H1 (cell line): Measurements from ENCODE around the gene OSBP. TPM values are rescaled to one million over a fixed set of nuclear protein-coding genes. Genes with fewer than 3 reads are reported as not detected.

Experiments
- CTCF ChIA-PET: fragments of 300-600 bp; sonication (Branson Sonifier 250); formaldehyde crosslinking; loops from one replicate; lab custom pipeline; 2021; ENCODE audit not compliant: partially characterized antibody; lab: Charles Lee
- POLR2A ChIA-PET: fragments of 300-600 bp; sonication (Branson Sonifier 250); formaldehyde crosslinking; loops from one replicate; lab custom pipeline; 2021; ENCODE audit warnings: inconsistent platforms; ENCODE audit not compliant: partially characterized antibody; lab: Charles Lee
- DNase-seq, 2 experiments: peaks; one replicate each; pipeline versions ENCODE4 v3.0.0 to v3.0.0-alpha.2; 2010 to 2022; ENCODE audit warnings: low spot score in 2 of 2, low read depth in 1 of 2, mixed read lengths in 1 of 2
- FAIRE-seq: peaks from 2 replicates; lab custom pipeline; 2011; peaks lifted over from hg19 to GRCh38; lab: Jason Lieb, UNC
- H2AFZ ChIP-seq: 2 replicates; pipeline ENCODE4 v1.8.1; 2012; ENCODE audit warnings: low read length, inconsistent platforms
- H2AK5ac ChIP-seq: 2 replicates; pipeline ENCODE4 v1.6.1; 2013; ENCODE audit warnings: low read depth, low read length
- H2BK120ac ChIP-seq: replicated peaks from 2 replicates; pipeline ENCODE3; 2013; ENCODE audit warnings: low read depth, low read length, inconsistent platforms
- H2BK12ac ChIP-seq: 2 replicates; pipeline ENCODE4 v1.6.1; 2013; ENCODE audit warnings: low read depth, low read length
- H2BK15ac ChIP-seq: 2 replicates; pipeline ENCODE4 v1.6.1; 2013; ENCODE audit warnings: low read length
- H2BK20ac ChIP-seq: 2 replicates; pipeline ENCODE4 v1.6.1; 2013; ENCODE audit warnings: low read length
- H2BK5ac ChIP-seq: 2 replicates; pipeline ENCODE4 v1.6.1; 2013; ENCODE audit warnings: low read depth, low read length
- H3K14ac ChIP-seq: 2 replicates; pipeline ENCODE4 v1.6.1; 2013; ENCODE audit warnings: inconsistent platforms; ENCODE audit not compliant: insufficient read length
- H3K18ac ChIP-seq: 2 replicates; pipeline ENCODE4 v1.6.1; 2013; ENCODE audit warnings: low read length; ENCODE audit errors: extremely low read depth
- H3K23ac ChIP-seq: 2 replicates; pipeline ENCODE4 v1.6.1; 2013; ENCODE audit warnings: inconsistent platforms; ENCODE audit not compliant: insufficient read length
- H3K23me2 ChIP-seq: 2 replicates; pipeline ENCODE4 v1.6.1; 2013; ENCODE audit warnings: low read depth, low read length
- H3K27ac ChIP-seq: 2 replicates; pipeline ENCODE4 v1.6.1; 2011; ENCODE audit warnings: low read depth, low read length, inconsistent platforms
- H3K27me3 ChIP-seq, 4 experiments: replicated peaks in 1 of 4; 1 replicate in 1 of 4; 2 replicates in 3 of 4; pipeline versions ENCODE4 v1.6.1 to v1.8.1; 2011 to 2013; ENCODE audit warnings: low read length in 3 of 4, mild to moderate bottlenecking in 3 of 4, inconsistent platforms in 2 of 4, mixed read lengths in 2 of 4, moderate library complexity in 1 of 4; ENCODE audit not compliant: control insufficient read depth in 3 of 4, insufficient read depth in 3 of 4; ENCODE audit errors: extremely low read depth in 1 of 4
- H3K36me3 ChIP-seq, 4 experiments: 2 replicates each; pipeline versions ENCODE4 v1.6.1 to v1.8.1; 2011 to 2013; ENCODE audit warnings: mild to moderate bottlenecking in 4 of 4, low read length in 3 of 4, moderate library complexity in 2 of 4, control low read depth in 1 of 4, inconsistent platforms in 1 of 4; ENCODE audit not compliant: insufficient read depth in 4 of 4, control insufficient read depth in 2 of 4
- H3K4ac ChIP-seq: replicated peaks from 2 replicates; pipeline ENCODE3; 2013; ENCODE audit warnings: low read length, low read depth, mixed read lengths, inconsistent platforms; ENCODE audit not compliant: insufficient read length
- H3K4me1 ChIP-seq, 4 experiments: replicated peaks in 1 of 4; 1 replicate in 1 of 4; 2 replicates in 3 of 4; pipeline versions ENCODE4 v1.6.1 to v1.8.1; 2011 to 2013; ENCODE audit warnings: low read length in 3 of 4, inconsistent platforms in 2 of 4, mixed read lengths in 1 of 4; ENCODE audit not compliant: insufficient read depth in 4 of 4, control insufficient read depth in 3 of 4
- H3K4me2 ChIP-seq, 2 experiments: 2 replicates each; pipeline versions ENCODE4 v1.6.1 to v1.8.1; 2011 to 2013; ENCODE audit warnings: low read depth in 2 of 2, low read length in 2 of 2, control low read depth in 1 of 2, inconsistent platforms in 1 of 2, mild to moderate bottlenecking in 1 of 2; ENCODE audit not compliant: insufficient read depth in 1 of 2
- H3K4me3 ChIP-seq, 4 experiments: fragments of 200-600, 300-600 bp in 1 of 4; sonication (generic), shearing (Covaris generic), sonication (Bioruptor Twin) in 1 of 4; 2 replicates each; pipeline versions ENCODE4 v1.5.1 to v1.8.1; 2011 to 2016; ENCODE audit warnings: low read length in 4 of 4, low read depth in 3 of 4, control low read depth in 2 of 4, inconsistent platforms in 2 of 4, mild to moderate bottlenecking in 2 of 4, mixed read lengths in 1 of 4, moderate library complexity in 1 of 4; ENCODE audit not compliant: insufficient read depth in 2 of 4; ENCODE audit errors: extremely low read depth in 1 of 4
- H3K56ac ChIP-seq: replicated peaks from 2 replicates; pipeline ENCODE3; 2013; ENCODE audit warnings: low read depth, mild to moderate bottlenecking, mixed read lengths, low read length, inconsistent platforms; ENCODE audit not compliant: insufficient read length
- H3K79me1 ChIP-seq: 2 replicates; pipeline ENCODE4 v1.6.1; 2013; ENCODE audit warnings: low read depth, low read length, control low read depth
- H3K79me2 ChIP-seq, 2 experiments: 2 replicates each; pipeline versions ENCODE4 v1.6.1 to v1.8.1; 2012 to 2013; ENCODE audit warnings: low read length in 2 of 2, mild to moderate bottlenecking in 2 of 2, inconsistent platforms in 1 of 2; ENCODE audit not compliant: insufficient read depth in 2 of 2, control insufficient read depth in 1 of 2
- H3K9ac ChIP-seq, 4 experiments: replicated peaks in 1 of 4; 1 replicate in 1 of 4; 2 replicates in 3 of 4; pipeline versions ENCODE4 v1.6.1 to v1.8.1; 2011 to 2013; ENCODE audit warnings: low read depth in 3 of 4, low read length in 3 of 4, control low read depth in 2 of 4, mild to moderate bottlenecking in 2 of 4, moderate library complexity in 2 of 4, inconsistent platforms in 1 of 4; ENCODE audit errors: extremely low read depth in 1 of 4
- H3K9me3 ChIP-seq, 2 experiments: 2 replicates each; pipeline versions ENCODE4 v1.6.1 to v1.8.1; 2012 to 2013; ENCODE audit warnings: mild to moderate bottlenecking in 2 of 2, moderate library complexity in 2 of 2, control low read depth in 1 of 2, inconsistent platforms in 1 of 2, low read depth in 1 of 2, low read length in 1 of 2, mixed read lengths in 1 of 2; ENCODE audit not compliant: insufficient read depth in 2 of 2
- H4K20me1 ChIP-seq, 2 experiments: replicated peaks in 1 of 2; 2 replicates each; pipeline versions ENCODE3 to v1.8.1; 2011 to 2013; ENCODE audit warnings: inconsistent platforms in 2 of 2, low read length in 2 of 2, mild to moderate bottlenecking in 1 of 2; ENCODE audit not compliant: insufficient read depth in 2 of 2, control insufficient read depth in 1 of 2
- H4K5ac ChIP-seq: 2 replicates; pipeline ENCODE4 v1.6.1; 2013; ENCODE audit warnings: low read length, low read depth, mixed read lengths, inconsistent platforms; ENCODE audit not compliant: insufficient read length
- H4K8ac ChIP-seq: 2 replicates; pipeline ENCODE4 v1.8.0; 2013; ENCODE audit warnings: mild to moderate bottlenecking, moderate library complexity, low read length, inconsistent platforms; ENCODE audit not compliant: insufficient read depth; ENCODE audit errors: extremely low read depth
- H4K91ac ChIP-seq: replicated peaks from 2 replicates; pipeline ENCODE3; 2013; ENCODE audit warnings: low read length, mixed read lengths, inconsistent platforms; ENCODE audit not compliant: insufficient read length
- ATF3 ChIP-seq: IDR thresholded peaks from 2 replicates; pipeline ENCODE4 v1.6.1; 2011; ENCODE audit warnings: low read depth, mild to moderate bottlenecking, low read length; ENCODE audit not compliant: insufficient read depth
- BCL11A ChIP-seq, 2 experiments: IDR thresholded peaks; one replicate each; pipeline ENCODE4 v1.6.1; 2011; ENCODE audit warnings: low read depth in 2 of 2, low read length in 2 of 2, mild to moderate bottlenecking in 2 of 2
- BRCA1 ChIP-seq: IDR thresholded peaks from 2 replicates; pipeline ENCODE4 v1.6.1; 2012; ENCODE audit warnings: low read depth, low read length, improper control_type of control experiment
- EGR1 ChIP-seq: IDR thresholded peaks from 2 replicates; pipeline ENCODE4 v1.6.1; 2011; ENCODE audit warnings: low read depth, low read length, borderline replicate concordance
- FOSL1 ChIP-seq: IDR thresholded peaks from 2 replicates; pipeline ENCODE4 v1.6.1; 2011; ENCODE audit warnings: mild to moderate bottlenecking, low read depth, low read length, moderate library complexity; ENCODE audit not compliant: insufficient read depth
- HDAC2 ChIP-seq, 2 experiments: fragments of 300-600 bp in 1 of 2; sonication (generic) in 1 of 2; IDR thresholded peaks; 2 replicates each; pipeline ENCODE4 v1.6.1; 2011 to 2012; ENCODE audit warnings: low read depth in 2 of 2, low read length in 2 of 2, mild to moderate bottlenecking in 2 of 2, moderate library complexity in 2 of 2, borderline replicate concordance in 1 of 2, inconsistent platforms in 1 of 2
- JUND ChIP-seq: IDR thresholded peaks from 2 replicates; pipeline ENCODE4 v1.6.1; 2011; ENCODE audit warnings: mild to moderate bottlenecking, improper control_type of control experiment, low read length
- MAX ChIP-seq: IDR thresholded peaks from 2 replicates; pipeline ENCODE4 v1.6.1; 2012; ENCODE audit warnings: inconsistent platforms
- SIRT6 ChIP-seq: IDR thresholded peaks from one replicate; pipeline ENCODE4 v1.7.1; 2012; ENCODE audit warnings: low read length, inconsistent platforms
- SP1 ChIP-seq: IDR thresholded peaks from 2 replicates; pipeline ENCODE4 v1.6.1; 2011; ENCODE audit warnings: low read depth, low read length
- WGBS, 2 experiments: shearing (Covaris generic) in 1 of 2; methylation state at CpG; one replicate each; pipeline versions ENCODE4 v1.1.6 to v1.1.7; 2013 to 2015; ENCODE audit warnings: low lambda C conversion rate in 2 of 2, mixed read lengths in 2 of 2, inconsistent platforms in 1 of 2, low coverage in 1 of 2, missing lambda C conversion rate in 1 of 2; ENCODE audit not compliant: insufficient replicate concordance in 2 of 2, insufficient coverage in 1 of 2, insufficient read length in 1 of 2; ENCODE audit errors: extremely low coverage in 1 of 2, missing lambda C conversion rate in 1 of 2; 5-methylcytosine and 5-hydroxymethylcytosine counted together
- polyA plus RNA-seq, 7 experiments: library from polyadenylated mRNA; depleted of rRNA in 3 of 7; stranded (reverse) in 5 of 7; unstranded in 2 of 7; fragments of >200 nt in 5 of 7; fragments of 200-250 nt in 2 of 7; gene quantifications; 1 replicate in 5 of 7; 2 replicates in 1 of 7; 4 replicates in 1 of 7; pipeline versions ENCODE4 v1.2.1 to v1.2.3, GENCODE V29; 2011 to 2013; ENCODE audit warnings: missing spikeins in 2 of 7, mixed read lengths in 2 of 7
- total RNA-seq: library from RNA; stranded (reverse); fragmentation: NEBNext Ultra II Directional; extraction: Animal tissue kit (Norgen Biotek cat#: 25700); gene quantifications from 2 replicates; pipeline ENCODE4 v1.2.1, GENCODE V29; 2021
- TF ChIP-seq, protein P1 (sequence below): IDR thresholded peaks from 2 replicates; pipeline ENCODE4 v1.6.1; 2011; ENCODE audit warnings: low read length, improper control_type of control experiment

Gene OSBP
- total and polyA plus RNA-seq, 2 of the 8 experiments (the other 6 are each of a cell fraction or from before 2014, with no cell fraction given), result 13.2 to 43.1 TPM

DNA sequence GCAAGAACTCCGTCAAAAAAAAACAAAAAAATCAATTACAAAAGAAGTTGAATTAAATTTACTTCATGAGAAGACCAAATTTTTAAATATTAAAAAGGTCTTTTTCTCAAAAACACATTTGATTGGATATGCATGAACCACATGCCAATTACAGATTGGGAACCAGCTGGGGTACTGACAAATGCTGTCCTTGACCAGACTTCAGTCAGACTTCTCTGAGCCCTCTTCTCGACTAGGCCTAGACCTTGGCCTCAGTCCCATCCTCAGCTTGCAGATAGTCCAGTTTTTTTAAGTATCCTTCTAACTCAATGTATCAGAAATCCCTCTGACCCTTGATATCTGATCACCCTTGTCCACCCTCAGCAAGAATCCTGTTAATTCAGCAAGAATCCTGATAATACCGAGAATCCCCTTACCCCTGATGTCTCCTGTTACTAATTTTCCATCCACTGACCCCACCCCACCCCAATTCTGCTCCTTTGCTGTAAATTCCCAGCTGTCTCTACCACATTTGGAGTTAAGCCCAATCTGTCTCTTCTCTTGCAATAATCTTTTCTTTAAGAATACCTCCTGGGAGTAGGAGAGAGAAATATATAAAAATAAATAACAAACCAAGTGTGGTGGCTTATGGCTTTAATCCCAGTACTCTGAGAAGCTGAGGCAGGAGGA, 73.3 kb downstream of the OSBP start:
- no peak overlapping the region for H2BK15ac ChIP-seq
- H2AK5ac ChIP-seq, result no peak overlapping the region
- H3K23me2 ChIP-seq, result no peaks in the 10 kb centered on the region
- no peak overlapping the region for H2BK120ac ChIP-seq
- WGBS, 2 experiments, result 92% methylated on average over 3 of the region's 3 CpGs; no CpG with 5 or more reads in 1 of the 2 experiments
- no peak overlapping the region for H4K8ac ChIP-seq
- no peak overlapping the region for H3K4me3 ChIP-seq
- ChIA-PET CTCF (interaction anchor here (0.6 to 1.2 kb wide), 4 partner anchors 10 to 279 kb away, joined by 3 to 4 read pairs (median 3); no protein-coding TSS in a partner anchor), POLR2A (no interaction called here)
- DNase-seq, result no peak
- H3K27ac ChIP-seq, result no peak overlapping the region
- H3K36me3 ChIP-seq, result no peaks in the 10 kb centered on the region
- no peaks in the 10 kb centered on the region for H3K79me1 ChIP-seq
- H3K4me2 ChIP-seq, result no peak overlapping the region
- no peaks in the 10 kb centered on the region for H4K20me1 ChIP-seq
- no peak overlapping the region for H3K4ac ChIP-seq
- no peak overlapping the region for H3K18ac ChIP-seq
- H3K23ac ChIP-seq, result no peak overlapping the region
- H2BK20ac ChIP-seq, result no peak overlapping the region
- H2BK12ac ChIP-seq, result no peak overlapping the region
- H3K4me1 ChIP-seq, result peaks cover 0 to 2% (median 0%) of the 10 kb centered on the region in 4 experiments; a peak in 2 of 7 replicates
- no peak overlapping the region for H4K91ac ChIP-seq
- no peak overlapping the region for H3K14ac ChIP-seq
- no peaks in the 10 kb centered on the region for H3K79me2 ChIP-seq
- H3K56ac ChIP-seq, result no peak overlapping the region
- FAIRE-seq, result no peak
- no peak overlapping the region for H4K5ac ChIP-seq
- H3K27me3 ChIP-seq, result no peaks in the 10 kb centered on the region
- H3K9me3 ChIP-seq, result no peaks in the 10 kb centered on the region
- H3K9ac ChIP-seq, result no peak overlapping the region
- H2AFZ ChIP-seq, result no peak overlapping the region
- H2BK5ac ChIP-seq, result no peak overlapping the region
- TF ChIP-seq SIRT6 (no peak), FOSL1 (no peak), EGR1 (no peak), MAX (no peak), HDAC2 (IDR thresholded peaks at IDR 0.05; ENCODE audit: borderline replicate concordance in 1 of 2, low read depth in 2 of 2, low read length in 2 of 2) (no peak), ATF3 (no peak), JUND (no peak), SP1 (no peak), BRCA1 (no peak), BCL11A (IDR thresholded peaks at IDR 0.05; ENCODE audit: low read depth in 2 of 2, low read length in 2 of 2) (no peak)
- TF ChIP-seq, protein P1, sequence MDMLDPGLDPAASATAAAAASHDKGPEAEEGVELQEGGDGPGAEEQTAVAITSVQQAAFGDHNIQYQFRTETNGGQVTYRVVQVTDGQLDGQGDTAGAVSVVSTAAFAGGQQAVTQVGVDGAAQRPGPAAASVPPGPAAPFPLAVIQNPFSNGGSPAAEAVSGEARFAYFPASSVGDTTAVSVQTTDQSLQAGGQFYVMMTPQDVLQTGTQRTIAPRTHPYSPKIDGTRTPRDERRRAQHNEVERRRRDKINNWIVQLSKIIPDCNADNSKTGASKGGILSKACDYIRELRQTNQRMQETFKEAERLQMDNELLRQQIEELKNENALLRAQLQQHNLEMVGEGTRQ, result no peak
